Measurements from ENCODE around the gene POU2F1. TPM values are rescaled to one million over a fixed set of nuclear protein-coding genes. Genes with fewer than 3 reads are reported as not detected.

The POU2F1 gene
- total RNA-seq, 1 experiment from 2014 or later, result 24.5 TPM

- H3K9me2 ChIP-seq (ENCODE audit: insufficient read depth), result no peaks in the 10 kb centered on the region
- DNase-seq (ENCODE audit: low read depth, low spot score) (no peak), ATAC-seq (no peak)
- ChIA-PET CTCF (no interaction called here), POLR2A (no interaction called here), RAD21 (ENCODE audit: low non-redundant PET in 1 of 2, low total read pairs in 2 of 2, uncharacterized antibody in 2 of 2, unreplicated experiment in 2 of 2) (no interaction called here)
- H3K4me2 ChIP-seq (ENCODE audit: low read length), result no peak overlapping the region
- no peaks in the 10 kb centered on the region for H3K9me3 ChIP-seq (ENCODE audit: control insufficient read depth in 1 of 2, insufficient read depth in 1 of 2, low read depth in 1 of 2, low read length in 2 of 2)
- H4K20me1 ChIP-seq (ENCODE audit: insufficient read depth), result no peaks in the 10 kb centered on the region
- BruUV-seq (replicated peaks), result no TSS peak
- no peaks in the 10 kb centered on the region for H3K4me1 ChIP-seq (ENCODE audit: control insufficient read depth in 1 of 2, insufficient read depth in 2 of 2, low read length in 2 of 2)
- no peaks in the 10 kb centered on the region for H3K79me2 ChIP-seq (ENCODE audit: insufficient read depth, low read length)
- no peak overlapping the region for H3K4me3 ChIP-seq (replicated peaks in 1 of 2; ENCODE audit: low read depth in 1 of 2, low read length in 2 of 2)
- no peak overlapping the region for H3K27ac ChIP-seq (ENCODE audit: low read depth, low read length)
- H3K27me3 ChIP-seq (ENCODE audit: insufficient read depth, low read length), result no peaks in the 10 kb centered on the region
- no peak for TF ChIP-seq TCF7L2 (IDR thresholded peaks at IDR 0.05; ENCODE audit: borderline replicate concordance, extremely low read depth, insufficient read depth, insufficient read length)
- no peak for TF ChIP-seq RAD21 (IDR thresholded peaks at IDR 0.05; ENCODE audit: low read depth)
- no peak for TF ChIP-seq POLR2A (IDR thresholded peaks at IDR 0.05; ENCODE audit: borderline replicate concordance, extremely low read depth, insufficient read depth, insufficient read length)
- TF ChIP-seq CBX3 (IDR thresholded peaks at IDR 0.05; ENCODE audit: low read depth), result no peak
- no peak for TF ChIP-seq SRF (IDR thresholded peaks at IDR 0.05; ENCODE audit: low read depth)
- TF ChIP-seq EZH2phosphoT487 (IDR thresholded peaks at IDR 0.05; ENCODE audit: borderline replicate concordance), result no peak
- no peak for TF ChIP-seq ELF1 (IDR thresholded peaks at IDR 0.05; ENCODE audit: borderline replicate concordance, low read depth)
- TF ChIP-seq EGR1 (IDR thresholded peaks at IDR 0.05; ENCODE audit: low read depth), result no peak
- TF ChIP-seq EZH2 (IDR thresholded peaks at IDR 0.05), result no peak
- no peak for TF ChIP-seq CTCF (IDR thresholded peaks at IDR 0.05 in 2 of 3, conservative IDR thresholded peaks at IDR 0.05 in 1 of 3; ENCODE audit: borderline replicate concordance in 1 of 3, insufficient read depth in 1 of 3, low read depth in 2 of 3, low read length in 2 of 3)
- no peak for TF ChIP-seq ZNF274 (IDR thresholded peaks at IDR 0.05; ENCODE audit: low read depth, low read length)
- TF ChIP-seq FOSL1 (IDR thresholded peaks at IDR 0.05; ENCODE audit: low read depth), result no peak
- no peak for TF ChIP-seq MAX (IDR thresholded peaks at IDR 0.05)
- TF ChIP-seq SIN3A (IDR thresholded peaks at IDR 0.05; ENCODE audit: low read depth), result no peak
- TF ChIP-seq YY1 (IDR thresholded peaks at IDR 0.05; ENCODE audit: extremely low read depth, insufficient replicate concordance, low read depth, low read length), result no peak
- TF ChIP-seq ZFX (IDR thresholded peaks at IDR 0.05), result no peak
- TF ChIP-seq SP1 (IDR thresholded peaks at IDR 0.05; ENCODE audit: low read depth), result no peak
- TF ChIP-seq JUND (IDR thresholded peaks at IDR 0.05), result no peak
- TF ChIP-seq ATF3 (IDR thresholded peaks at IDR 0.05), result no peak
- no peak for TF ChIP-seq ZBTB33 (IDR thresholded peaks at IDR 0.05; ENCODE audit: extremely low read depth, insufficient replicate concordance, low read length)
- H2AFZ ChIP-seq (ENCODE audit: low read depth, low read length, poor library complexity, severe bottlenecking), result no peak overlapping the region
- intact Hi-C loops (cut with micrococcal nuclease), result no loop called here
- no peaks in the 10 kb centered on the region for H3K36me3 ChIP-seq (ENCODE audit: control insufficient read depth in 1 of 2, insufficient read depth in 2 of 2, low read length in 2 of 2)
- H3K9ac ChIP-seq (ENCODE audit: low read length), result no peak overlapping the region
Observed at GRCh38 chr1:167467126-167467710, 246.5 kb downstream of the POU2F1 start.

All from HCT116 (cell line).